ENCODE measurements around the gene MGAT3. TPM values are rescaled to one million over a fixed set of nuclear protein-coding genes. Genes with fewer than 3 reads are reported as not detected.

Gene MGAT3
- total and polyA plus RNA-seq, 2 of the 13 experiments (the other 11 are each of a cell fraction or from before 2014, with no cell fraction given): 0.11 to 0.15 TPM

DNA sequence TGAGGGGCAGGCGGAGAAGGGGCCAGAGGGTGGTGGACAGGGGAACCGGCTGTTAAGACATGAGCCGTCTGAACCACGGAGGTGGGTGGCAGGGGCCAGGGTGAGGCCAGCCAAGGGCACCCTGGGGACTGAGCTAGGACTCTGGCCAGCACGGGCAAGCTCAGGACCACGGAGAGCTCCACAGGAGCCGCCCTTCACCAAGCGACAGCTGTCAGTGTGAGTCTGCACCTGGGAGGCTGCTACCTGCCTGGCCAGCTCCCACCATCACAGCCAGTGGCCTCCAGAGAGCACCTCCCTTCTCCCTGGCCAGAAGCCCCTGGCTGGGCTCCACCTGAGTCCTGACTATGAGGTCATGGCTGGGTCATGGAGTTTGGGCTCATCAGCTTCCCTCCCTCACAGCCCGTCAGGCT lies 21.6 kb downstream of the MGAT3 start (continued):
- TF ChIP-seq, protein P1, sequence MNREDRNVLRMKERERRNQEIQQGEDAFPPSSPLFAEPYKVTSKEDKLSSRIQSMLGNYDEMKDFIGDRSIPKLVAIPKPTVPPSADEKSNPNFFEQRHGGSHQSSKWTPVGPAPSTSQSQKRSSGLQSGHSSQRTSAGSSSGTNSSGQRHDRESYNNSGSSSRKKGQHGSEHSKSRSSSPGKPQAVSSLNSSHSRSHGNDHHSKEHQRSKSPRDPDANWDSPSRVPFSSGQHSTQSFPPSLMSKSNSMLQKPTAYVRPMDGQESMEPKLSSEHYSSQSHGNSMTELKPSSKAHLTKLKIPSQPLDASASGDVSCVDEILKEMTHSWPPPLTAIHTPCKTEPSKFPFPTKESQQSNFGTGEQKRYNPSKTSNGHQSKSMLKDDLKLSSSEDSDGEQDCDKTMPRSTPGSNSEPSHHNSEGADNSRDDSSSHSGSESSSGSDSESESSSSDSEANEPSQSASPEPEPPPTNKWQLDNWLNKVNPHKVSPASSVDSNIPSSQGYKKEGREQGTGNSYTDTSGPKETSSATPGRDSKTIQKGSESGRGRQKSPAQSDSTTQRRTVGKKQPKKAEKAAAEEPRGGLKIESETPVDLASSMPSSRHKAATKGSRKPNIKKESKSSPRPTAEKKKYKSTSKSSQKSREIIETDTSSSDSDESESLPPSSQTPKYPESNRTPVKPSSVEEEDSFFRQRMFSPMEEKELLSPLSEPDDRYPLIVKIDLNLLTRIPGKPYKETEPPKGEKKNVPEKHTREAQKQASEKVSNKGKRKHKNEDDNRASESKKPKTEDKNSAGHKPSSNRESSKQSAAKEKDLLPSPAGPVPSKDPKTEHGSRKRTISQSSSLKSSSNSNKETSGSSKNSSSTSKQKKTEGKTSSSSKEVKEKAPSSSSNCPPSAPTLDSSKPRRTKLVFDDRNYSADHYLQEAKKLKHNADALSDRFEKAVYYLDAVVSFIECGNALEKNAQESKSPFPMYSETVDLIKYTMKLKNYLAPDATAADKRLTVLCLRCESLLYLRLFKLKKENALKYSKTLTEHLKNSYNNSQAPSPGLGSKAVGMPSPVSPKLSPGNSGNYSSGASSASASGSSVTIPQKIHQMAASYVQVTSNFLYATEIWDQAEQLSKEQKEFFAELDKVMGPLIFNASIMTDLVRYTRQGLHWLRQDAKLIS (CRISPR knock-in tag; IDR thresholded peaks at IDR 0.05): no peak
- TF ChIP-seq HNRNPH1 (optimal IDR thresholded peaks at IDR 0.05; ENCODE audit: low read depth, low read length) (no peak), SALL1 (CRISPR knock-in tag; IDR thresholded peaks at IDR 0.05) (peak; percentile 89), HMG20A (CRISPR knock-in tag; IDR thresholded peaks at IDR 0.05; ENCODE audit: borderline replicate concordance) (no peak), ZSCAN29 (CRISPR knock-in tag; conservative IDR thresholded peaks at IDR 0.05) (no peak), ISL2 (CRISPR knock-in tag; IDR thresholded peaks at IDR 0.05) (0 out of 2 replicates have a peak, but pooled peaks have one; percentile 32), MTA1 (CRISPR knock-in tag; IDR thresholded peaks at IDR 0.05; ENCODE audit: borderline replicate concordance) (no peak), ZBTB26 (CRISPR knock-in tag; IDR thresholded peaks at IDR 0.05; ENCODE audit: borderline replicate concordance) (peak; percentile 89), NFRKB (IDR thresholded peaks at IDR 0.05) (no peak), ZNF34 (CRISPR knock-in tag; IDR thresholded peaks at IDR 0.05; ENCODE audit: borderline replicate concordance) (no peak), ZBTB21 (CRISPR knock-in tag; IDR thresholded peaks at IDR 0.05) (peak; percentile 56; the same call in 1 of the 2 replicates), NRL (CRISPR knock-in tag; IDR thresholded peaks at IDR 0.05; ENCODE audit: borderline replicate concordance) (no peak), ZNF564 (CRISPR knock-in tag; IDR thresholded peaks at IDR 0.05) (no peak), XBP1 (CRISPR knock-in tag; IDR thresholded peaks at IDR 0.05) (no peak), DMAP1 (CRISPR knock-in tag; IDR thresholded peaks at IDR 0.05) (no peak), NAIF1 (CRISPR knock-in tag; IDR thresholded peaks at IDR 0.05; ENCODE audit: borderline replicate concordance) (no peak), ZNF788 (CRISPR knock-in tag; IDR thresholded peaks at IDR 0.05; ENCODE audit: borderline replicate concordance) (peak; percentile 45; the same call in 1 of the 2 replicates), HES4 (CRISPR knock-in tag; IDR thresholded peaks at IDR 0.05; ENCODE audit: borderline replicate concordance) (peak; percentile 50; the same call in 1 of the 2 replicates), ZSCAN9 (CRISPR knock-in tag; IDR thresholded peaks at IDR 0.05; ENCODE audit: borderline replicate concordance) (peak; percentile 97), ZNF607 (CRISPR knock-in tag; IDR thresholded peaks at IDR 0.05; ENCODE audit: borderline replicate concordance) (0 out of 2 replicates have a peak, but pooled peaks have one; percentile 48), EP300 (IDR thresholded peaks at IDR 0.05; ENCODE audit: low read depth in 2 of 2, low read length in 2 of 2) (no peak), EP300 (CRISPR knock-in tag; IDR thresholded peaks at IDR 0.05; ENCODE audit: borderline replicate concordance) (no peak), KDM1A (CRISPR knock-in tag; IDR thresholded peaks at IDR 0.05) (no peak), ZNF512 (CRISPR knock-in tag; IDR thresholded peaks at IDR 0.05) (no peak)
- TF ChIP-seq, protein P2, sequence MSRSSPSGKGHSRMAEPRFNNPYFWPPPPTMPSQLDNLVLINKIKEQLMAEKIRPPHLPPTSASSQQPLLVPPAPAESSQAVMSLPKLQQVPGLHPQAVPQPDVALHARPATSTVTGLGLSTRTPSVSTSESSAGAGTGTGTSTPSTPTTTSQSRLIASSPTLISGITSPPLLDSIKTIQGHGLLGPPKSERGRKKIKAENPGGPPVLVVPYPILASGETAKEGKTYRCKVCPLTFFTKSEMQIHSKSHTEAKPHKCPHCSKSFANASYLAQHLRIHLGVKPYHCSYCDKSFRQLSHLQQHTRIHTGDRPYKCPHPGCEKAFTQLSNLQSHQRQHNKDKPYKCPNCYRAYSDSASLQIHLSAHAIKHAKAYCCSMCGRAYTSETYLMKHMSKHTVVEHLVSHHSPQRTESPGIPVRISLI (CRISPR knock-in tag; IDR thresholded peaks at IDR 0.05; ENCODE audit: borderline replicate concordance): no peak
